ENCODE data around the gene EPHB1. TPM values are rescaled to one million over a fixed set of nuclear protein-coding genes. Genes with fewer than 3 reads are reported as not detected.

The EPHB1 gene
- total RNA-seq, 2 donors from 2014 or later: 0.68 to 0.71 TPM

DNA sequence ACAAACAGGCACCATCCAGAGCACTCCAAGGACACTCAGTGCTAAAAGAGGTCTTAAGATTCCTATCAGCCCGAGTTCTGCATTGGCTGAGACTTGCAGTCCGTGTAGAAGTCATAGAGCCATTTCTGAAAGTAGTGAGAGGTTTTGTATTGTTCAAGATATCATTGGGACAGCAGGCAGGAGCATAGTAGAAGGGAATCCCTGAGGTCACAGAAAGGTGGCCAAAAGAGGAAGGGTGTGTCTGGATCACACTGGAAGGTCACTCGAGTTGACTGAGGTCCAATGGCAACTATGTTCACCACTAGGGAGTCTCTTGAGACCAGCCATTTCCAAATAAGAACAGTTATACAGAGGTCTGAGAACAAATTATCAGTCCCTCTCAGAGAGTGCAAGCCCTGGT, 468.3 kb downstream of the EPHB1 start:
- no peak for DNase-seq (ENCODE audit: low spot score)
- Histone ChIP-seq H3K4me1 (ENCODE audit: control insufficient read depth in 1 of 2, low read depth in 2 of 2) (no peaks in the 10 kb centered on the region), H3K36me3 (no peaks in the 10 kb centered on the region), H3K27ac (no peak overlapping the region), H3K4me3 (no peak overlapping the region), H3K9me3 (no peaks in the 10 kb centered on the region), H3K27me3 (replicated peaks; ENCODE audit: insufficient read depth) (no peaks in the 10 kb centered on the region)
- ATAC-seq (ENCODE audit: insufficient number of reproducible peaks, low FRiP score, low read depth): no peak
- no peak for TF ChIP-seq CTCF (IDR thresholded peaks at IDR 0.05)

- H3K4me1 ChIP-seq (ENCODE audit: control insufficient read depth in 1 of 2, low read depth in 2 of 2): no peaks in the 10 kb centered on the region
- no peaks in the 10 kb centered on the region for H3K27me3 ChIP-seq (replicated peaks; ENCODE audit: insufficient read depth)
- no peak for TF ChIP-seq CTCF (IDR thresholded peaks at IDR 0.05)
- no peaks in the 10 kb centered on the region for H3K9me3 ChIP-seq
- H3K27ac ChIP-seq: no peak overlapping the region
- ATAC-seq (ENCODE audit: insufficient number of reproducible peaks, low FRiP score, low read depth) (no peak), DNase-seq (ENCODE audit: low spot score) (no peak)
- H3K4me3 ChIP-seq: no peak overlapping the region
- no peaks in the 10 kb centered on the region for H3K36me3 ChIP-seq
Measured at GRCh38 chr3:135267487-135267886, 472.4 kb downstream of the EPHB1 start.

GRCh38 chr3:135268941-135269532, 474.0 kb downstream of the EPHB1 start:
- no peaks in the 10 kb centered on the region for H3K4me1 ChIP-seq (ENCODE audit: control insufficient read depth in 1 of 2, low read depth in 2 of 2)
- H3K9me3 ChIP-seq: no peaks in the 10 kb centered on the region
- DNase-seq (ENCODE audit: low spot score): no peak
- no peak for ATAC-seq (ENCODE audit: insufficient number of reproducible peaks, low FRiP score, low read depth)
- no peak for TF ChIP-seq CTCF (IDR thresholded peaks at IDR 0.05)
- H3K27me3 ChIP-seq (replicated peaks; ENCODE audit: insufficient read depth): no peaks in the 10 kb centered on the region
- H3K27ac ChIP-seq: no peak overlapping the region
- H3K36me3 ChIP-seq: no peaks in the 10 kb centered on the region
- no peak overlapping the region for H3K4me3 ChIP-seq

GRCh38 chr3:135271177-135272025, 476.3 kb downstream of the EPHB1 start:
- no peak overlapping the region for H3K27ac ChIP-seq
- no peak for DNase-seq (ENCODE audit: low spot score)
- no peak for TF ChIP-seq CTCF (IDR thresholded peaks at IDR 0.05)
- H3K4me1 ChIP-seq (ENCODE audit: control insufficient read depth in 1 of 2, low read depth in 2 of 2): no peaks in the 10 kb centered on the region
- H3K9me3 ChIP-seq: no peaks in the 10 kb centered on the region
- H3K4me3 ChIP-seq: no peak overlapping the region
- no peaks in the 10 kb centered on the region for H3K27me3 ChIP-seq (replicated peaks; ENCODE audit: insufficient read depth)
- H3K36me3 ChIP-seq: no peaks in the 10 kb centered on the region
- no peak for ATAC-seq (ENCODE audit: insufficient number of reproducible peaks, low FRiP score, low read depth)

DNA sequence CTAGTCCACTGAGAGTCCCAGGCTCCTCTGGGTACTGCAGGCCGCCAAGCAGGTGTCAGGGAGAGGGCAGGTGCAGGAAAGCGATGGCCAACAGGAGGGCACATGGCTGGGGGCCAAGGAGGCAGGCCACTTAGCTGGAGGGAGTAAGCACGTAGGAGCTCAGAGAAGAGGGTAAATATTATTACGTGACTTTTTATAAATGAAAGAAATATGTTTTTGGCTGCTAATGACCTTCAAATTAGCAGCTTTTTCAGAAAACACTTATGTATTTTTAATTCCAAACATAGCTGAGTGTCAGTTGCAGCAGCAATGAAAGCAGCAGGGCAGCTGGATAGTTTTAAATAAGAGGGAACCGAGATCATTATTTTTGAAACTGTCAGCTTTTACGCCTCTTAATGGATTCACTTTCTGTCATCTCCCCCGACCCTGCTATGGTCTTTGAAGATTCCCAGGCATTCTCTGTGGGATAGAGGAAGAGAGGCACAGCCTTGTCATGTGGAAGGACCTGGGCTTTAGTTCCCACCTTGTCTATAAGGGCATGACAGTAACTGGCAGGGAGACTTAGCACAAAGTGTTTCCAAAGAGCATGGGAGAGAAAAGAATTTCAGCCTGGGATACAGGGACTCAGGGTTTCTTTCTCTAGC, 477.1 kb downstream of the EPHB1 start:
- ATAC-seq (ENCODE audit: insufficient number of reproducible peaks, low FRiP score, low read depth) (no peak), DNase-seq (ENCODE audit: low spot score) (no peak)
- no peaks in the 10 kb centered on the region for H3K9me3 ChIP-seq
- no peaks in the 10 kb centered on the region for H3K36me3 ChIP-seq
- no peak for TF ChIP-seq CTCF (IDR thresholded peaks at IDR 0.05)
- H3K4me1 ChIP-seq (ENCODE audit: control insufficient read depth in 1 of 2, low read depth in 2 of 2): no peaks in the 10 kb centered on the region
- no peaks in the 10 kb centered on the region for H3K27me3 ChIP-seq (replicated peaks; ENCODE audit: insufficient read depth)
- no peak overlapping the region for H3K27ac ChIP-seq
- no peak overlapping the region for H3K4me3 ChIP-seq
